ENCODE data around the gene HSPB6. TPM values are rescaled to one million over a fixed set of nuclear protein-coding genes. Genes with fewer than 3 reads are reported as not detected.
"Not testable (repeated sequence)": the region's sequence is repeated elsewhere in the genome, so short reads cannot be mapped to it uniquely, and the experiment has no call there.

Gene HSPB6
- total RNA-seq, 1 donor from 2014 or later = 506 TPM

GRCh38 chr19:35786299-35787160, 29.7 kb upstream of the HSPB6 start:
- DNase-seq (ENCODE audit: low spot score) = no peak

GRCh38 chr19:35785339-35785627, 28.5 kb upstream of the HSPB6 start:
- DNase-seq (ENCODE audit: low spot score) = no peak

- no peak for DNase-seq (ENCODE audit: low spot score)
These were observed 27.9 kb upstream of the HSPB6 start for GRCh38 chr19:35784503-35785338.

- no peak for DNase-seq (ENCODE audit: low spot score)
These were observed 26.9 kb upstream of the HSPB6 start for GRCh38 chr19:35783469-35784434.

GRCh38 chr19:35782589-35782988, 25.8 kb upstream of the HSPB6 start:
- DNase-seq (ENCODE audit: low spot score) = no peak

GRCh38 chr19:35781650-35782049, 24.8 kb upstream of the HSPB6 start:
- no peak for DNase-seq (ENCODE audit: low spot score)

GRCh38 chr19:35780717-35781116, 23.9 kb upstream of the HSPB6 start:
- DNase-seq (ENCODE audit: low spot score) = no peak

GRCh38 chr19:35780058-35780457, 23.2 kb upstream of the HSPB6 start:
- DNase-seq (ENCODE audit: low spot score) = no peak

- DNase-seq (ENCODE audit: low spot score) = no peak
These were observed 22.2 kb upstream of the HSPB6 start for GRCh38 chr19:35779033-35779432.

GRCh38 chr19:35777961-35778360, 21.1 kb upstream of the HSPB6 start:
- no peak for DNase-seq (ENCODE audit: low spot score)

- no peak for DNase-seq (ENCODE audit: low spot score)
These were observed 20.4 kb upstream of the HSPB6 start for GRCh38 chr19:35777086-35777841.

- no peak for DNase-seq (ENCODE audit: low spot score)
These were observed 19.4 kb upstream of the HSPB6 start for GRCh38 chr19:35776102-35776788.

GRCh38 chr19:35775298-35776101, 18.7 kb upstream of the HSPB6 start, which contains the start of gene ARHGAP33:
ARHGAP33 (plus strand) TSS chr19:35775564; CDS start chr19:35775659, 95 bp downstream.
- DNase-seq (ENCODE audit: low spot score) = peak; percentile 99

GRCh38 chr19:35775046-35775297, 18.1 kb upstream of the HSPB6 start:
- DNase-seq (ENCODE audit: low spot score) = no peak

GRCh38 chr19:35774274-35775045, 17.6 kb upstream of the HSPB6 start:
- DNase-seq (ENCODE audit: low spot score) = no peak

- DNase-seq (ENCODE audit: low spot score) = no peak
These were observed 16.4 kb upstream of the HSPB6 start for GRCh38 chr19:35773020-35773806.

- not testable (repeated sequence) for DNase-seq (ENCODE audit: low spot score)
These were observed 15.5 kb upstream of the HSPB6 start for GRCh38 chr19:35772362-35772761.

- no peak for DNase-seq (ENCODE audit: low spot score)
These were observed 11.2 kb upstream of the HSPB6 start for GRCh38 chr19:35768082-35768421.

Data from mesenteric fat pad (tissue), 1 donor.